HG03060 (cell line): ENCODE measurements around the gene THEMIS2.
A peak's percentile ranks its signal among the peaks of the same experiment; 100 is the strongest.
"Not testable (repeated sequence)": the region's sequence is repeated elsewhere in the genome, so short reads cannot be mapped to it uniquely, and the experiment has no call there.

Experiments used
- ATAC-seq: cut with Tn5 transposase; IDR thresholded peaks from one replicate; pipeline ENCODE4 v1.9.1; 2021; ENCODE audit warnings: low read depth, moderate number of reproducible peaks; ENCODE audit not compliant: unreplicated experiment

The THEMIS2 gene

DNA sequence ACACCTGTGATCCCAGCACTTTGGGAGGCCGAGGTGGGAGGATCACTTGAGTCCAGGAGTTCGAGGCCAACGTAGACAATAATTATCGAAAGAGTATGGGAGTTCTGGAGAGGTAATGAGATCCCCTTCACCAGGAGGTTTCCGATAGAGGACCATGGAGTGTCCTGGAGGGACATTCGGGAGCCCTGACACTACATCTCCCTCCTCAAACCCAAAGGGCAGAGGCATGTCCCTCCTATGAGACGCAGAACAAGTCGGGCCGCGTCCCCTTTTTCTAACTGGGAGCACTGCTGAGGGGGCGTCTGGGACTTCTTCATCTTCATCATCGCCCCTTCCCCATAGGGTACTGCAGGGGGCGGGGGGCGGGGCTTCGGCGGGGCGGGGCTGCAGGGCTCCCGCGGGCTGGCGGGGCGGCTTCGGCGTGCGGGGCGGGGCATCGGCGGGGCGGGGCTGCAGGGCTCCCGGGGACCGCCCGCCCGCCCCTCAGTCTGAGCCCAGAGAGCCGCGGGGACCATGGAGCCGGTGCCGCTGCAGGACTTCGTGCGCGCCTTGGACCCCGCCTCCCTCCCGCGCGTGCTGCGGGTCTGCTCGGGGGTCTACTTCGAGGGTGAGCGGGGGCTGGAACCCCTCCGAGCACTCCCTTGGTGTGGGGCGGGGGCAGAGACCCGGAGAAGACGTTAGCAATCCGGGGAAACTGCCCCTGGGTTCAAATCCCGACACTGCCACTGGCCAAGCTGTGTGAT lies at the start of gene THEMIS2:
Gene THEMIS2 (plus strand): TSS at position 486 of the 743 bp plus-strand sequence. CDS start 28 bp downstream, at position 514.
- ATAC-seq, result no peak

DNA sequence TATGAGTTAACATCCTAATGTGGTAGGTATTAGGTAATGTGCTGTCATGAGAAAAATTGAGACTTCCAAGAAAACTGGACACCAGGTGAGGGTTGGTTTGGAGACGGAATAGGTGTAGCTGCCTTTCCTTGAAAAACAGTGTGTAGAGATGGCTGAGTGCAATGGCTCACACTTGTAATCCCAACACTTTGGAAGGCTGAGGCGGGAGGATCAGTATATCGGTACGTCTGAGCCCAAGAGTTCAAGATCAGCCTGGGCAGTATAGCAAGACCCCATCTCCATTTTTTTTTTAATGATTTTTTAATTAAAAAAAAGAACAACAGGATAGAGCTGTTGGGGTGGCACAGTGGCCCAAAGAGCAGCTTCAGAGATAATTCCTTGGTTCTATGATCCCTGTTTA lies 48.6 kb upstream of the THEMIS2 start:
- no peak for ATAC-seq

DNA sequence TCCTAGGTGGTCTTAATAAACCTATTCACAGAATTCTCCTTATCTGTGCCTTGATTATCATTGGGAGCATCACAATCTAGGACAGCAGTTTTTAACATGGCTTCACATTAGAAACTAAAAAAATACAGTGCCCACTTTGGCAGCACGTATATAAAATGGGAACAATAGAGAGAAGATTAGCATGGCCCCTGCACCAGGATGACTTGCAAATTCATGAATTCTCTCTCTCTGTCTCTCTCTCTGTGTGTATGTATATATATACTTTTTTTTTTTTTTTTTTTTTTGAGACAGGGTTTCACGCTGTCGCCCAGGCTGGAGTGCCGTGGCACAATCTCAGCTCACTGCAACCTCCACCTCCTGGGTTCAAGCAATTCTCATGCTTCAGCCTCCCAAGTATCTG lies 47.9 kb upstream of the THEMIS2 start:
- ATAC-seq, result no peak

DNA sequence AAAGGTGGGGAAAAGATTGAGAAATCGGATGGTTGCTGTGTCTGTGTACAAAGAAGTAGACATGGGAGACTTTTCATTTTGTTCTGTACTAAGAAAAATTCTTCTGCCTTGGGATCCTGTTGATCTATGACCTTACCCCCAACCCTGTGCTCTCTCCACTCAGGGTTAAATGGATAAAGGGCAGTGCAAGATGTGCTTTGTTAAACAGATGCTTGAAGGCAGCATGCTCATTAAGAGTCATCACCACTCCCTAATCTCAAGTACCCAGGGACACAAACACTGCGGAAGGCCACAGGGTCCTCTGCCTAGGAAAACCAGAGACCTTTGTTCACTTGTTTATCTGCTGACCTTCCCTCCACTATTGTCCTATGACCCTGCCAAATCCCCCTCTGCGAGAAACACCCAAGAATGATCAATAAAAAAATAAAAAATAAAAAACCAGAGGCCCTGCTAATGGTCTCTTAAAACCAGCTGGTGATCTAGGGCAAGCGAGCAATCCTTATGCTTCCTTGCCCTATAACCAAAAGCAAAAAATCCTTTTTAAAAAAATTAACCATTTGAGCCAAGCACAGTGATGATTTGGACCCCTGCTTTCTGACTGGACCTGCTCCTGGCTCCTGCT lies 42.9 kb upstream of the THEMIS2 start:
- not testable (repeated sequence) for ATAC-seq

DNA sequence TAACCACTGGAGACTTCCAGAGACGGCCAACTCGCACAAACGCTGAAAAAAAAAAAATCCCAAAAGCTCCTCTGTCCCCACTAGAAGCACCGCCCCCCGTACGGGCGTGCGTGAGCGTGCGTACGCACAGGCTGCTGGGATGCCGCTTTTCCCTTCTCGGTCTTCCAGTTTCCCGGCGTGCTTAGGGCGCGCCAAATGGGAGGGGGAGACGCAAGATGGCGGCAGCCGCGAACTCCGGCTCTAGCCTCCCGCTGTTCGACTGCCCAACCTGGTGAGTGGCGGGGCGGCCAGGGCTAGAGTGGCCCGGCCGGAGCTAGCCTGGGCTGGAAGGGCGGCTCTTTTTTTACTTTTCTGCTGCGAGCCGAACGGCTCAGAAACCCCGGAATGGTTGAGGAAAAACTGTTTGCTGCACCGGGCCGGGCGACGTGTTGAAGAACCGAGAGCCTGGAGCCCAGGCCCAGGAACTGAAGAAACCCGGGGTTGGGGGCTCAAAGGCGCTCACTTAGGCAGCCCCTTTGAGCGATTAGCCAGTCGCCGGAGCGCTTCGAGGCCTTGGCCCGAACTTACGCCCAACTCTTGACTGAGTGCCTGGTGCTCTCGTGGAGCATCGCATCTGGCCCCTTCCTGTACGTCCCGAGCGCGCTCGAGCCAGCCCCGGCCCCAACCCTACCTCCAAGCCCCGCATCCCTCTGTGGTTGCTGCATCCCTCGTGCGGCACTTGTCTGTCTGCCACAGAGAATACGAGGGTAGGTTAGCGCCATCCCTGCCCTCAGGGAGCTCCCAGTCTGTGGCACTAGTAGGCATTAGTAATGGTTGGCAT lies 41.5 kb upstream of the THEMIS2 start, which contains the start of gene PPP1R8:
Gene PPP1R8 (plus strand): TSS at position 162 of the 820 bp plus-strand sequence. CDS start 54 bp downstream, at position 216.
- peak; percentile 88 for ATAC-seq

DNA sequence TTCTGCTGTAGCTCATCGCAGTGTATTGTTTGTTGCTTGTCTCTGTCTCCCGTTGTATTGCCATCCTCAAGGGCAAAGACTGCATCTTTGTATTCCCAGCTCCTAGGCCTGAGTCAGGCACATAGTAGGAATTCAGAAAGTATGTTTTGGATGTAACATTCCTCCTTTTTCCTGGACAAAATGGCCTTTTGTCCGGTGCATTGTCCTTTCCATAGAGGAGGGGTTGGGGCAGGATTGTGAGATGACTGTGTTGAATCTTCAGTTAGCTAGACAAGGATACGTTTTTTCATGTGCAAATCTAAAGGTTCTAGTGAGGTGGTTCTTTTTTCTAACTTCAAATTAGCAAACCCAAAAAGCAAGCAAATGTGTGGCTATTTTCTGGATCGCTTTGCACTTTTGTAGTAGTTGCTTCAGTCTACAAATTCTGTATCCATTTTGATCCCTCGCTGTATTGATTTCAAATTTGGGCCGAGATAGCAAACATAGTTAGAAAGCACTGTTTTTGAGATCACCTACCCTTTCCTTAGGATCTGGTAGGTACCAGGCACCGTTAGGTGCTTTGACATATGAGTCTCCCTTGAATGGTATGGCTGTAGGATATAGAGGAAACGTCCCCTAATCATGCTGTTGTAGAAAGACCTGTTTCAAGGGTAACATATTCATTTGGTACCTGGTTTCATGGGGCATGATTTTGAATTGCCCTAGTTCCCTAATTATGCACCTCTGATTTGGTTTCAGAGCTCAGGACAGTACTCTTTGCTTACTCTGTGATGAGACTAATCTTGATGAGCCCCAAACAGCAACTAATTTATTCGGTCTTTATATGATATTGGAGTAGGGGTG lies 40.6 kb upstream of the THEMIS2 start:
- no peak for ATAC-seq

DNA sequence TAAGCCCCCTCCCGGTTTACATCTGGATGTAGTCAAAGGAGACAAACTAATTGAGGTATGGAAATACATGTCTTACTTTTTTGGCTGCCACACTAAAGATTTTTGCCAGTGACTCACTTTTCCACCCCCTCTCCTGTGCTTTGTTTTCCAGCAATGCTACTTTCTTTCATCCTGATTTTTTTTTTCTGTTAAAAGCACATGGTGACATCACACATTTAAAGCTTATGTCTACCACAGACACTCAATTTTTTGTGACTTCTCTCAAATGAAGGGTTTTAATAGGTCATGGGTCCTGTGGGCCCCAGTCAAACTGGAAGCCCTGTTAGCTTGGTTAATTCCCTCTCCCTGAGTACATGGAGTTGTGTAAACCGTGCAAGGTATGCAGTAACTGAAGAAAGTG lies 39.6 kb upstream of the THEMIS2 start:
- no peak for ATAC-seq

DNA sequence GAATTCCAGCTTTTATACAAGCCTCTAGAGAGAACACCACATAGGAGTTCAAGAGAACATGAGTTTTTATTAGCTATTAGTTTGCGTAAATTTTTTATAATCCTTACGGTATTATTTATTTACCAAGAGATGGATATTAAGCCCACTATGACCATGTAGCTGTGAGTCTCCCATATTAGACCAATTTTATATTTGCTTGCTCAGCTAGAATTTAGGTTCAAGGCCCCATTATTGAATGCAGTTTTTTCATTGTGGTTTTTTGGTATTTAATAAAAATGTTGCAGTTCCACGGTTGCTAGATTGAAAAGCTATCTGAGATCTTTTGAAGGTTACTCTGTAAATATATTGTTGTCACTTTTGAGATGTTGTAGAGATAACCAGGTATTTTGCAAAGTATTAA lies 38.9 kb upstream of the THEMIS2 start:
- ATAC-seq, result no peak

DNA sequence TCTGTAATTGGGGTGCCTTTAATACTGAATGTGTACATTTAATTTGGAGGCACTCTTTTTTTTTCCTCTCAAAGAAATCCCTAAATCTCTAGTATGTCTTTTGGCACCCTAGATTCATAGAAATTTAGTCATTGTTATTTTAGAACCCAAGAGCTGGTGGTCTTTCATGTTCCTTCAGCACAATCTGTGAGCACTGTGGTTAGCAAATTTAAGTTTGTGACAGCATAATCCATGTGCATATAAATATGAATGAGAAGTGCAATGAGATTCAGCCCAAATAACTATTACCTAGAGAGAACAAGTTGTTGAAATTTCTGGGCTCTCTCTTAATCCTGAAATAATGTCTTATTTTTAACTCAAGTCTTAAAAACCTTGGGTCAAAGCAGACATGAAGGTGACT lies 37.3 kb upstream of the THEMIS2 start:
- no peak for ATAC-seq

DNA sequence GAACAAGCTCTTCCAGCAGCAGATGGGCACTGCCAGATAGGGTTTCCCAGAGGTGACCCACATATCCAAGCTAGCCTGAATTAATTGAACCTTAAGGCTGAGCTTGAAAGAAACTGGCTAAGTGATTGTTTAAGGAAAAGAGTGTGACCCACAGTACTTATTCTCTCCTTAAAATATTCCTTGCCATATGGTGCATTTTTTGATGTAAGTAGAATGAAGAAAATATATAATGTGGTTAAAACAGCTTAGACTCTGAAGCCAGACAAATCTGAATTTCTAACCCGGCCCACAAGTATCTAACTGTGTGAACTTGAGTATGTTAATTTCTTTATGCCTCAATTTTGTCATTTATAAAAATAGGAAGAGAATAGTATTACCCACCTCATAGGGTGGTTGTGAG lies 36.8 kb upstream of the THEMIS2 start:
- no peak for ATAC-seq

DNA sequence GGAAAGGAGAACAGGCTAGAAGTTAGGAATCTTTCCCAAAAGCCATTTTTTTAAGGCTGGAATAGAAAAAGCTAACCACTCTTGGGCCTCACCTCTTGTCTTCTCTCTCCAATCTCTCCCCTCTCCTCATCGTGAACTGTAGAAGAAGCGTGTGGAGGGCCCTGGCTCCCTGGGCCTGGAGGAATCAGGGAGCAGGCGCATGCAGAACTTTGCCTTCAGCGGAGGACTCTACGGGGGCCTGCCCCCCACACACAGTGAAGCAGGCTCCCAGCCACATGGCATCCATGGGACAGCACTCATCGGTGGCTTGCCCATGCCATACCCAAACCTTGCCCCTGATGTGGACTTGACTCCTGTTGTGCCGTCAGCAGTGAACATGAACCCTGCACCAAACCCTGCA lies 22.4 kb upstream of the THEMIS2 start:
- ATAC-seq, result no peak

DNA sequence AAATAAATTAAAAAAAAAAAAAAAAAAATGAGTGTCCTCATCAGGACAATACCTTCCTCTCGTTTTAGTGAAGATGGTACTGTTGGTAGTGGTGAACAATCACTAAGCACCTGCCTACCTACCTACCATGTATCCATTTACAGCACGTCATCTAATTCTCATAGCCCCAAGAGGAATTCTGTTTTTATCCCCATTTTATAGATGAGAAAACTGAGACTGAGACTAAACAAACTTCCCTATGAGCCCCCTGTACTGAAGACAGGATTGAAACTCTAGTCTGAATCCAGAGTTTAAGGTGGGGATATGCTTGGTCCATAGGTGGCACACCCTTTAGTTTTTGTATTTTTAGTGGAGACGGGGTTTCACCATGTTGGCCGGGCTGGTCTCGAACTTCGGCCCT lies 17.3 kb upstream of the THEMIS2 start:
- no peak for ATAC-seq

DNA sequence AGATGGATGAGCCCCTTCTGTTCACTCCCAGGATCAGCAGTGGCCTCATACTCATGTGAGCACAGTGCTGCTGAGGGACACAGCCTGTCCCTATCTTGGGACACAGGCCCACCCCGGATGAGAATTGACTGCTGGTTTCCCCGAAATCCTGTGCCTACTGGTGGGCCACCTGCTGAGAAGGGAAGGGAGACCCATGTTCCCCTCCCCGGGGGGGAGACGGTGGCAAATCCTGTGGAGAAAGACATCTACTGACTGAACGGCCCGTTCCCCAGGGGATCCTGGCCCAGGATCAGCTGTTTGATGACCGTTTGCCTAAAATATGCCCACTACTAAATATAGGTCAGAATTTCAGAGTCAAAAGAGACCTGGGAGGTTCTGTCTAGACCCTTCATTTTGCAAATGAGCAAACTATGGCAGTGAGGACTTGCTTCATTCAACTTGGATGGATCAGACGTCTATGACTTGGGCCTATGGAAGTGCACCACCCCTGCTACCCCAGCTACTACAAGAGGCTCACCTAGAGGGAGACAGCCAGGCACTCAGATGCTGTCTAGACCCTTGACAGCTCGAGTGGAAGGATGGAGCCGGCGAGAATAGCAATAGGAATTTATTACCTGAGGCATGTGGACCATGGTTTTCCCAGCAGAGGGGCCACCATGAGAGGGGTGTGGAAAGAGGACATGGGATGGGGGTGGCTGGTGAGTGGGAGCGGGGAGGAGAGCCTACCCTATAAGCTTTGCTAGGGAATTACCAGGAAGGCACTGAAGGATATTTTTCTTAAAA lies 15.6 kb upstream of the THEMIS2 start:
- ATAC-seq, result no peak

DNA sequence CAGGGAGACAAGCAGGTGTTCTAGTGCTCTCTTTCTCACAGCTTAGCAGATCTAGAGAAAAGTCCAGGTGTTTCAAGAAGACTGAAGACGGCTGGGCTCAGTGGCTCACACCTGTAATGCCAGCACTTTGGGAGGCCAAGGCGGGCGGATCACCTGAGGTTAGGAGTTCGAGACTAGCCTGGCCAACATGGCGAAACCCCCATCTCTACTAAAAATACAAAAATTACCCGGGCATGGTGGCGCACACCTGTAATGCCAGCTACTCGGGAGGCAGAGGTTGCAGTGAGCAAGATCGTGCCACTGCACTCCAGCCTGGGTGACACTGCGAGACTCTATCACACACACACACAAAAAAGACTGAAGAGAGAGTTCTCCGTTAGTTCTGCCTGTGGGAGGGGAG lies 14.8 kb upstream of the THEMIS2 start:
- not testable (repeated sequence) for ATAC-seq

DNA sequence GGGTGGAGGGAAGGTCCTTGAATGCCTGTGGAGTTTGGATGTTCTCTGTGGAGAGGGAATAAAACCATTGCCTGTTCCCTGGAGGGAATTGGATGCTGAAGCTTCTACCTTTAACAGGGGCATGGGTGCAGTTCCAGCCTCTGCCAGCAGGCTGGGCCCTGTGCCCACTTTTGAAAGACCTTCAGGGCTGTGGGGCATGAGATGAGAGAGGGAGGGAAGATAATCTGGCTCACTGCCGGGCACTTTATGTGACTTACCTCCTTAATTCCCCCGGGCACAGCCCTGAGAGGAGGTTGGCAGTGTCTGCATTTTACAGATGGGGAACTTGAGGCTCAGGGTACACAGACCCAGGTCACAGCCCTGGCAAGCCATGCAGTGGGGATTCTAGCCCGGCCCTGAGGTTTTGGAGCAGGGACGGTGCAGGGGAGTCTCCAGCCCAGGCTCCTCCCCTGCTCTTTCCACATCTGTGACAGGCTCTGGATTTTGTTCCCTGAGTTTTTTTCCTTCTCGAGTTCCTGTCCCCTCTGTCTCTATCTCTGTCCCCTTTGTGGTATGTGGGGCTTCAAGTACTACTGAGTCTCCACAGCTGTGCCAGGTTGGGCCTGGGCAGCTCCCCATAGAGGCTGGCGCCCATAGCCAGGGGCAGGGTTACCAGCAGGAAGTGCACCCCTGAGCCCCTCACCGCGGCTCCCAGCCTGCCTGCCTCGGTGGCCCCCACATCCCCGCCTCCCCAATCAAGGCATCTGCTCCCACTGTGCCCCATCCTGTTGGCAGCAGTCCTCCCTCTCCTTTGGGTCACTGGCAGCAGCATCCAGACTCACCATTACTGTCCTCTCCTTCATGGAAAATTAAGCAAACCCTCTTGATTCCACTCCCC lies 14.0 kb upstream of the THEMIS2 start:
- ATAC-seq, result no peak

DNA sequence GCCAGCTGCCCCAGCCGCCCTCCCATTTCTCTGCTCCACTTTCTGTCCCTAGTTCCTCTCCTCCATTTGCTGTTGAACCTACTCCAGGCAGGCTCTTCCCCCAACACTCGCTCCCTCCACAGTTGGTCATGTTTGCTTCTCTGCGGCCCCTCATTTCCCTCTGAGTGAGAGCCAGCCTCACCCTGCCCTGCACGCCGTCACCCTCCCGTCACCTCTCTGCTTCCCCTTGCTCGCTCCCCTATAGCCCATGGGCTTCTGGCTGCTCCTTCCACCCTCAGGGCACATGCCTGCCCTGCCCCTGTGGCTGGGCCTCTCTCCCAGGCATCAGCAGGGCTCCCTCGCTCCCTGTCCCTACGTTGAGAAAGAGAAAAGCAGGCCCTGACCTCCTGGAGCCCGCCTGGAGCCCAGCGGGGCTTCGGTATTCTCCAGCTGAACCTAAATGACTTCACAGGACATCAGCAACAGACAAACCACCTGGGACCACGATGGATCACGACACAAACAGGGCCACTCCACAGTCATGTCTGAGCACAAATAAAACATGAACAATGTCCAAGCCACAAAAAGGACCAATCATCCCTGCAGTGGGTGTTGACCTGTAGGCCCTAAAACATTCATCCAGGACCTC lies 13.3 kb upstream of the THEMIS2 start:
- ATAC-seq, result no peak

DNA sequence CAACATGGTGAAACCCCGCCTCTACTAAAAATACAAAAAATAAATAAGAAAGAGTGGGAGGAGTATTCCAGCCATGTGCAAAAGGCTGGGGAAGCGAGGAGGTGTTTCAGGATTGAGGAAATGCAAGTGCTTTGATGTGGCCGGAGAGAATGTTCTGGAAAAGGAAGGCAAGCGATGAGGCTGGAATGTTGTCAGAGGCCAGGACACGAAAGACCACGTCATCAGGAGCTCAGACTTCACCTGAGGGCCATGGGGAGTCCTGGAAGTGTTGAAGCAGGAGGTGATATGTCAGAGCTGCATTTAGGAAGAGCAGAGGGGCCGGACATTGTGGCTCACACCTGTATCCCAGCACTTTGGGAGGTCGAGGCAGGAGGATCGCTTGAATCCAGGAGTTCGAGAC lies 10.9 kb upstream of the THEMIS2 start:
- ATAC-seq, result no peak

DNA sequence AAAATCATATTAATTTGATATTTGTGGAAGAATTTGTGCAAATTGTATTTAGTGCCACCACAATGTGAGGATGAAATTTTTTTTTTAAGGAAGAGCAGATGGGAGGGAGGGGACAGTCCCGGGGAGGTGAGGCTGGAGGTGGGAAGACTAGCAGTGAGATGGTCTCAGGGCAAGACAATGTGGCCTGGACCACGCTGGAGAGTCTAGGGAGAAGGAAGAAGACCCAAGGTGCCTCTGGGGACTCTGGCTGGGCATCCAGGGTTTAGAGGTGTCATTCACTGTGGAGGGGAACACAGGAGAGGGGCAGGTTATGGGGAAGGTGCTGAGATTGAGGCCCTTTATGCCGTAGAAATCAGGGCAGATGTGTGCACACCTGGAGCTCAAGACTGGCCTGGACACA lies 10.3 kb upstream of the THEMIS2 start:
- no peak for ATAC-seq
